ENCODE data around the gene IPO7.

Gene IPO7

DNA sequence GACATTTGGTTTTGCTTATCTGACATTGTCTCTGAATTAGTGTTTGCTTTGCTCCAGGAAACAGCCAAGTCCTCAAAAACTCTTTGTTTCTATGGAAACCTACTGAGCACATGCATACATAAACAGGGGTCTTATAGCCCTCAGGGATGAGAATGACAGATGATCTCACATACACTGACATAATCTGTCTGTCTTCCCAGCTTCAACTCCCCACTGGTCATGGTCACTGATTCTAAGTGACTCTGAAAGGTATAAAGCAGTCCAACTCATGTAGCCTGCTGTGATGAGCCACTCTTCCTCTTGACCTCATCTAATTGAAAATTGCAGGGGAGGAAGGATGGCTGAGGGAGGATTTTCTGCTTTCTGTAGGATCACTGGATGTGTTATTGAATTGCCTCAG, 89.0 kb downstream of the IPO7 start:
- no peak for DNase-seq (ENCODE audit: extremely low read depth, low read depth)
- TF ChIP-seq, protein P1, sequence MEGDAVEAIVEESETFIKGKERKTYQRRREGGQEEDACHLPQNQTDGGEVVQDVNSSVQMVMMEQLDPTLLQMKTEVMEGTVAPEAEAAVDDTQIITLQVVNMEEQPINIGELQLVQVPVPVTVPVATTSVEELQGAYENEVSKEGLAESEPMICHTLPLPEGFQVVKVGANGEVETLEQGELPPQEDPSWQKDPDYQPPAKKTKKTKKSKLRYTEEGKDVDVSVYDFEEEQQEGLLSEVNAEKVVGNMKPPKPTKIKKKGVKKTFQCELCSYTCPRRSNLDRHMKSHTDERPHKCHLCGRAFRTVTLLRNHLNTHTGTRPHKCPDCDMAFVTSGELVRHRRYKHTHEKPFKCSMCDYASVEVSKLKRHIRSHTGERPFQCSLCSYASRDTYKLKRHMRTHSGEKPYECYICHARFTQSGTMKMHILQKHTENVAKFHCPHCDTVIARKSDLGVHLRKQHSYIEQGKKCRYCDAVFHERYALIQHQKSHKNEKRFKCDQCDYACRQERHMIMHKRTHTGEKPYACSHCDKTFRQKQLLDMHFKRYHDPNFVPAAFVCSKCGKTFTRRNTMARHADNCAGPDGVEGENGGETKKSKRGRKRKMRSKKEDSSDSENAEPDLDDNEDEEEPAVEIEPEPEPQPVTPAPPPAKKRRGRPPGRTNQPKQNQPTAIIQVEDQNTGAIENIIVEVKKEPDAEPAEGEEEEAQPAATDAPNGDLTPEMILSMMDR (IDR thresholded peaks at IDR 0.05; ENCODE audit: low read depth, low read length), result no peak

DNA sequence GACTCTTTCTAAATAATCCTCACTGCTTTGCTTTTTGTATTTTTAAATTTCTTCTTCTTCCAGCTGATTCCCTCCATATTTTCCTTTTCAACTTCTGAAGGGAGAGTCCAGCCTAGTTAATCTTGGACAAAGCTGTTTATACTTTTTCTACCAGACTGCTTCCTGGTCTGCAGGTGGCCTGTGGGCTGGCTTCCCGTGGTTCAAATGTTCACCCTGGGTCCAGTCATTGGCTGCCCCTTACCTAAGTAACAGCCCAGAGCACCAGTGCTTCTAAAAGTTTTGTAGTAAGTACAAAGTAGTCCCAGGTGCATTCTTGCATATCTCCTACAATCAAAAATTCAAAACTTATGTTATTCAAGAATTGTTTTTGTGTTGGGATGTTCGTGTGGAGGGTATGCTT, 95.4 kb downstream of the IPO7 start:
- no peak for DNase-seq (ENCODE audit: extremely low read depth, low read depth)
- TF ChIP-seq, protein P1 (IDR thresholded peaks at IDR 0.05; ENCODE audit: low read depth, low read length), result no peak

DNA sequence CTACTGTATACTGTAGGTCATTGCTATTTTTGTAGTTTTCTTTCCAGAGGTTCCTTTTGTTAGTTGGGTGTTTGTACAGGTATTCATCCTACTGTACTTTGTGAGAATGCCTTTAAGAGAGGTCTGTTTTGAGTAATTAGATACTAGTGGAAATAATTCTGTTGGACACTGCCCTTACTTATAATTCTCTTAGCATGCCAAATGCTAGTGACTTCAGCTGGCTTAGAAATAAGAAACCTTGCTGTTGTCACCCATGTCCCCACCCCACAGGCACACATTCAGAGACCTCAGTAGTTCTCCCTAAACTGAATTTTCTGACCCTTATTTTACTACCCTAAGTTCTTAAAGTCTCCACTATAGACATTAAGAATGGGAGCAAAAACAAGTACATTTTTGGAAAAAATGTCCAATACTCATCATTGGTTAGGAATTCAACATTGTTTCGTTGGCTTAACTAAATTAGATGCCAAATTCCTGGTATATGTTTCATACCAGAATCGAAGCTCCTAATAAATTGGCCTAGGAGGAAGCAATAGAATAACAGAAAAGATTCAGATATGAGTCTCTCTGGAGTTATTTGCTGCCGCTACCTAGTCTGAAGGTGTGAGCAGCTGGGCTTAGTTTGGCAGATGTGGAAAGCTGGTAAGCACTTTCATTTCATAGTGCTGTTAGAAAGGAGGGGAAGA, 104.8 kb downstream of the IPO7 start:
- no peak for DNase-seq (ENCODE audit: extremely low read depth, low read depth)
- TF ChIP-seq, protein P1 (IDR thresholded peaks at IDR 0.05; ENCODE audit: low read depth, low read length), result no peak

DNA sequence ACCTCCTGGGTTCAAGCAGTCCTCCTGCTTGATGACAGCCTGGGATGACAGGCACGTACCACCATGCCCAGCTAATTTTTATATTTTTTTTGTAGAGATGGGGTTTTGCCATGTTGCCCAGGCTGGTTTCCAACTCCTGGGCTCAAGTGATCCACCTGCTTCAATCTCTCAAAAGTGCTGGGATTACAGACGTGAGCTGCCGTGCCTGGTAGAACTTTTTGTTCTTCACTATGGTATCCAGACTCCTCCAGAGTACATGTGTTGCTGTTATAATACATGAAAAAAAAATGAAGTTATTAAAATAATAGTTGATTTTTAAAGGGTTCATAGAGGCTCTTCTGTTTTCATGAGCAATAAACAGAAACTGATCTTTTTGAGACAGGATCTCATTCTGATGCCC, 105.9 kb downstream of the IPO7 start:
- TF ChIP-seq, protein P1 (IDR thresholded peaks at IDR 0.05; ENCODE audit: low read depth, low read length), result no peak
- no peak for DNase-seq (ENCODE audit: extremely low read depth, low read depth)

DNA sequence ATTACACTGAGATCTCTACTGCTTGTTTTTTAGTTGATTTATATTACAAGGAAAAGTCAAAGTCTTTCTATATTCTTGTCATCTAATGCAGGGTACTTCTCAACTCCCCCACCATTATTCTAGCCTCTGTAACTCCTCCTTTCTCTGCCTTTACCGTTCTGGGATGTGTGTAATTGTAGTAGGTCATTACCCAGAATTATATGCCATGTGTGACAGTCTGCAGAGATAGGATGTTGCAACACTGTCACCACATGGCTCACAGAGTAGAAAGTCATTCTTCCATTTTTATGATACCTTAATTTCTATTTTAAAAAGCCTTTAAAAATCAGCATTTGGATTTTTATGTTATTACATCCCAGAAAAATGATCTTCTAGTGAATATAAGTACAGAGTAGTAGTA, 109.0 kb downstream of the IPO7 start:
- no peak for DNase-seq (ENCODE audit: extremely low read depth, low read depth)

DNA sequence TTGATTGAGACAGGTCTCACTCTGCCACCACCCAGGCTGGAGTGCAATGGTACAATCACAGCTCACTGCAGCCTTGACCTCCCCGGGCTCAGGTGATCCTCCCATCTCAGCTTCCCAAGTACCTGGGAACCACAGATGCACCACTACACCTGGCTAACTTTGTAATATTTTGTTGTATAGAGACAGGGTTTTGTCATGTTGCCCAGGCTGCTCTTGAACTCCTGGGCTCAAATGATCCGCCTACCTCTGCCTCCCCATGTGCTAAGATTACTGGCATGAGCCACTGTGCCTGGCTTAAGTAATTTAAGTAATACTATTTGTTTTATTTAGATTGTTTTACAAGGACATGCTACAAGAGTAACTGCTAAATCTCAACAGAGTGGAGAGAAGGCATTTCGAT, 109.9 kb downstream of the IPO7 start:
- DNase-seq (ENCODE audit: extremely low read depth, low read depth), result no peak

More for the DNA sequence above, 109.0 kb downstream of the IPO7 start:
- TF ChIP-seq, protein P1 (IDR thresholded peaks at IDR 0.05; ENCODE audit: low read depth, low read length), result no peak

DNA sequence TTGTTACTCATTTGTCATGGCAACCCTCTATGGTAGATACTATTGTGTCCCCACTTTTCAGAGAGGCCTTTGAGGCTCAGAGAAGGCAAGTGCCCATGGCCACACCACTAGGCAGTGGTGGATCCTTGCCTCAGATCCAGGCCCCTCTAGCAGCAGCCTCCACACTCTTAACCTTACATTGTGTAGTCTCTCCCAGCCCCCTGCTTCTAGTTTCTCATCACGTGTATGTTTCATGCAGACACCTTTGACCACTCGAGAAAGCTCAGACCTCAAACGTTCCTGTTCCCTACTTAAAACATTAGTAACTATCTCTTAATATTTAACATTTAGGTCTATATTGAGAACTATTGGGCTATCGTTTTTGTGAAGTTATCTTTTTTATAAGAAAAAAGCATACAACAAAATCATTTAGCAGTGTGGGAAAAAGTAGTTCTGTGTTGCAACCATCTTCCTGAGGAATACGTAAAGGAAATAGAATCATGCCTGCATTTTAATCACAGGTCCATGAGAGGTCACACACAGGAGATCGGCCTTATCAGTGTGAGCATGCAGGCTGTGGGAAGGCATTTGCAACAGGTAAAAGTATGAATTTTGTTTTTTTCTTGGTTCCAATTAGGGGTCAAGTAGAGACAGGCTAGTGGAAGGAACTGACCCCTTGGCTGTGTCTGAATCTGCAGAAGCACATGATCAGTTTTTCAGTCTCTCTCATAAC, 111.5 kb downstream of the IPO7 start:
- TF ChIP-seq, protein P1 (IDR thresholded peaks at IDR 0.05; ENCODE audit: low read depth, low read length), result no peak
- DNase-seq (ENCODE audit: extremely low read depth, low read depth), result no peak

More for the DNA sequence above, 109.9 kb downstream of the IPO7 start:
- TF ChIP-seq, protein P1 (IDR thresholded peaks at IDR 0.05; ENCODE audit: low read depth, low read length), result no peak
